Hypothalamus (tissue), 51 donors: ENCODE measurements around the gene GPR162.

Experiments used
- DNase-seq, 51 donors: peaks; one replicate each; lab custom pipeline; 2025; lab: John Stamatoyannopoulos, UW

Gene GPR162

GRCh38 chr12:6786416-6787094 is 35.1 kb upstream of the GPR162 start:
- no peak for DNase-seq

GRCh38 chr12:6787309-6787708 is 34.3 kb upstream of the GPR162 start:
- no peak for DNase-seq

GRCh38 chr12:6788972-6789924 is 32.4 kb upstream of the GPR162 start, which contains the start of gene CD4:
CD4 (plus strand) TSS chr12:6789528; CDS start chr12:6800139, 10,611 bp downstream.
- DNase-seq, result peak in 19 of 51 donors; percentile 8 to 45 (median 24)

GRCh38 chr12:6790496-6791150 is 31.0 kb upstream of the GPR162 start:
- DNase-seq, result no peak

- no peak for DNase-seq
These were observed 29.6 kb upstream of the GPR162 start for GRCh38 chr12:6791931-6792520.

GRCh38 chr12:6792522-6793201 is 29.0 kb upstream of the GPR162 start:
- DNase-seq, result peak in 18 of 51 donors; percentile 7 to 53 (median 22)

- no peak for DNase-seq
These were observed 26.5 kb upstream of the GPR162 start for GRCh38 chr12:6795088-6795487.

GRCh38 chr12:6796576-6796975 is 25.0 kb upstream of the GPR162 start:
- no peak for DNase-seq

GRCh38 chr12:6799147-6799546 is 22.5 kb upstream of the GPR162 start:
- no peak for DNase-seq

- DNase-seq, result no peak
These were observed 14.5 kb upstream of the GPR162 start for GRCh38 chr12:6807170-6807569.

GRCh38 chr12:6809056-6809455 is 12.6 kb upstream of the GPR162 start:
- no peak for DNase-seq

- DNase-seq, result no peak
These were observed 10.9 kb upstream of the GPR162 start for GRCh38 chr12:6810758-6811157.

- DNase-seq, result no peak
These were observed 8.3 kb upstream of the GPR162 start for GRCh38 chr12:6813363-6813762.

- no peak for DNase-seq
These were observed 5.0 kb upstream of the GPR162 start for GRCh38 chr12:6816598-6816997.

- no peak for DNase-seq
These were observed 4.5 kb upstream of the GPR162 start for GRCh38 chr12:6817098-6817497.

GRCh38 chr12:6817662-6818157 is 3.9 kb upstream of the GPR162 start:
- DNase-seq, result no peak

GRCh38 chr12:6818222-6818621 is 3.4 kb upstream of the GPR162 start:
- no peak for DNase-seq

GRCh38 chr12:6818645-6819044 is 3.0 kb upstream of the GPR162 start:
- DNase-seq, result no peak

- DNase-seq, result no peak
These were observed 2.3 kb upstream of the GPR162 start for GRCh38 chr12:6819106-6820030.
